ENCODE measurements around the gene CCDC171. TPM values are rescaled to one million over a fixed set of nuclear protein-coding genes. Genes with fewer than 3 reads are reported as not detected.
A peak's percentile ranks its signal among the peaks of the same experiment; 100 is the strongest.

CCDC171 gene
- polyA plus RNA-seq, 1 donor from 2014 or later: 9.1 TPM

- Histone ChIP-seq H3K9me2 (ENCODE audit: insufficient read depth, low read length) (no peaks in the 10 kb centered on the region), H3K4me2 (ENCODE audit: low read length) (no peak overlapping the region), H3K27ac (ENCODE audit: low read length) (peak overlapping the region; percentile 4), H4K20me1 (ENCODE audit: insufficient read depth) (no peaks in the 10 kb centered on the region), H3K36me3 (ENCODE audit: insufficient read depth, low read length) (no peaks in the 10 kb centered on the region), H3K4me3 (ENCODE audit: low read length) (no peak overlapping the region), H3K9ac (ENCODE audit: low read length) (no peak overlapping the region), H3K9me3 (ENCODE audit: low read length) (no peaks in the 10 kb centered on the region), H3K79me2 (replicated peaks; ENCODE audit: insufficient read depth, low read length) (no peaks in the 10 kb centered on the region), H3K27me3 (ENCODE audit: insufficient read depth, low read depth, low read length) (no peaks in the 10 kb centered on the region), H2AFZ (ENCODE audit: low read depth, low read length) (no peak overlapping the region), H3F3A (ENCODE audit: insufficient read depth, low read length, poor library complexity, severe bottlenecking) (no peaks in the 10 kb centered on the region)
- TF ChIP-seq POLR2AphosphoS5 (IDR thresholded peaks at IDR 0.05) (no peak), RAD21 (conservative IDR thresholded peaks at IDR 0.05) (no peak), EZH2 (IDR thresholded peaks at IDR 0.05; ENCODE audit: borderline replicate concordance, insufficient read depth, low read length, poor library complexity, severe bottlenecking) (no peak), REST (IDR thresholded peaks at IDR 0.05; ENCODE audit: borderline replicate concordance) (no peak), EP300 (conservative IDR thresholded peaks at IDR 0.05; ENCODE audit: poor library complexity, severe bottlenecking) (no peak), TAF1 (IDR thresholded peaks at IDR 0.05; ENCODE audit: low read depth) (no peak), CTCF (IDR thresholded peaks at IDR 0.05; ENCODE audit: poor library complexity, severe bottlenecking) (no peak), MXI1 (conservative IDR thresholded peaks at IDR 0.05; ENCODE audit: poor library complexity, severe bottlenecking) (no peak), SMC3 (conservative IDR thresholded peaks at IDR 0.05; ENCODE audit: poor library complexity) (no peak)
These were observed 419.9 kb downstream of the CCDC171 start for GRCh38 chr9:15972760-15973159.

GRCh38 chr9:15975101-15975778, 422.4 kb downstream of the CCDC171 start:
- no peaks in the 10 kb centered on the region for H4K20me1 ChIP-seq (ENCODE audit: insufficient read depth)
- no peak overlapping the region for H3K4me2 ChIP-seq (ENCODE audit: low read length)
- H3K4me3 ChIP-seq (ENCODE audit: low read length): no peak overlapping the region
- no peaks in the 10 kb centered on the region for H3K79me2 ChIP-seq (replicated peaks; ENCODE audit: insufficient read depth, low read length)
- TF ChIP-seq POLR2AphosphoS5 (IDR thresholded peaks at IDR 0.05): no peak
- no peaks in the 10 kb centered on the region for H3K9me3 ChIP-seq (ENCODE audit: low read length)
- H3K9ac ChIP-seq (ENCODE audit: low read length): no peak overlapping the region
- no peaks in the 10 kb centered on the region for H3K9me2 ChIP-seq (ENCODE audit: insufficient read depth, low read length)
- no peaks in the 10 kb centered on the region for H3K27me3 ChIP-seq (ENCODE audit: insufficient read depth, low read depth, low read length)
- no peaks in the 10 kb centered on the region for H3F3A ChIP-seq (ENCODE audit: insufficient read depth, low read length, poor library complexity, severe bottlenecking)
- no peaks in the 10 kb centered on the region for H3K36me3 ChIP-seq (ENCODE audit: insufficient read depth, low read length)
- H2AFZ ChIP-seq (ENCODE audit: low read depth, low read length): no peak overlapping the region
- H3K27ac ChIP-seq (ENCODE audit: low read length): no peak overlapping the region
